Stimulated activated CD4-positive, alpha-beta T cell treated with anti-CD3 and anti-CD28 coated beads, Interleukin-15, amount 100 ng/mL, for 1 hour (primary cell): ENCODE results near the gene SMAD3.

Source experiments
- DNase-seq, 2 donors: peaks; one replicate each; pipeline ENCODE4 v3.0.0-alpha.2; 2020; ENCODE audit warnings: low read depth in 1 of 2, low spot score in 1 of 2

Gene SMAD3

DNA sequence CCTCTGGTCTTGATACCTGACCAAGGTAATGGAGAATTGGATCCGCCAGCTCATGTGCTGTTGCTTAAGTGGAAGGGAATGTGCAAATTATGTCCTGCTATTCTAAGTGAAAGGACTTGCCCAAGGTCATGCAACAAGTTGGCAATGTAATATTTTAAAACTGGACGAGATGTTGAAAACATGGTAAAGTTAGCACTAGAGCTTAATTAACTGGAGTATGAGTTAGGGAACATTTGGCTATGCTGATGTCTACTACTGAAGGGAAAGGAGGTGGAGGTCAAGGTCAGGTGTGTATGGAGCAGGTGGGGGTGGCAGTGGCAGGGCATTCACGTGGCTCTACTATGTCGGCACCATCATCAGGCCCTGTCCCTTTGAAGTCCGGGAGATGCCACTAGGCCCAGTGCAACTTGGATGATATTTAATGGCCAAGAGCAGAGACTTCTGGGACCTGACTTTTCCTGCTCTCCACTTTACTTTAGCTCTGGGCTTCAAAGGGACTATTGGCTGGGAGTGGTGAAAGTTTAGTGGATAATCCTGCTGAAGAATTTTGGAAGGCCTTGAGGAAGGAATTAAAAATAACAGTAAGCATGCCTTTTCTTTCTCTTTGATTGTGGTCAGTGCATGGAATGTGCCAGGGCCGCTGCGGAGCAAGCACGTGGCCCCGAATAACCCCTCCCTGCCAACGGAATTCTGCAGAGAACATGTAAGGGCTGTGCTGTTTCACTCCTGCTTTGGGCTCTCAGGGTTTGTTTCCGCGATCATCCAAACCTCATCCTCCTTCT, 14.9 kb downstream of the SMAD3 start:
- DNase-seq, result no peak

DNA sequence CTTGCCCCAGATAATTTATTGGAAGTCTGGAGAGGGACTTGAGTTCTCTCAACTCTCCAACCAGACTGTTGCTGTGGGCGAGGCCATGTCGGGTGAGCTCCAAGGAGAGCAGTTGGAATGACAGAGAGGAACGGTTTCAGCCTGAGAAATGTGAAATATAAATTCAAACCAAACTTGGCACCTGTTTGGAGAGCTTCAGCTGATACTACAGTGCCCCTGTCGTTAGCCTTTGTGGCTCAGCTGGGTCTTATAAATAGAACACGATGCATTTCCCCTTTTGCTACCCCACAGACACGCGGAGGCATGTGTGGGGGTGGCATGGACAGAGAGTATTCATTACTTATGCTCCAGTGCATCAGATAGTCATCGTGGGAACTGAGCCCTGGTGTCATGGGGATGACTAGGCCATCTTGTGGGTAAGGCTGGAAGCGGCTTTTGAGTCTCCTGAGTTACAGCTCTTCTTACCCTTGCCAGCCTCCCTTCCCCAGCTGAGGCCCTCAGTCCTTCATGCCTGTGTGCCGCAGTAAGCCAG, 15.6 kb downstream of the SMAD3 start:
- no peak for DNase-seq

DNA sequence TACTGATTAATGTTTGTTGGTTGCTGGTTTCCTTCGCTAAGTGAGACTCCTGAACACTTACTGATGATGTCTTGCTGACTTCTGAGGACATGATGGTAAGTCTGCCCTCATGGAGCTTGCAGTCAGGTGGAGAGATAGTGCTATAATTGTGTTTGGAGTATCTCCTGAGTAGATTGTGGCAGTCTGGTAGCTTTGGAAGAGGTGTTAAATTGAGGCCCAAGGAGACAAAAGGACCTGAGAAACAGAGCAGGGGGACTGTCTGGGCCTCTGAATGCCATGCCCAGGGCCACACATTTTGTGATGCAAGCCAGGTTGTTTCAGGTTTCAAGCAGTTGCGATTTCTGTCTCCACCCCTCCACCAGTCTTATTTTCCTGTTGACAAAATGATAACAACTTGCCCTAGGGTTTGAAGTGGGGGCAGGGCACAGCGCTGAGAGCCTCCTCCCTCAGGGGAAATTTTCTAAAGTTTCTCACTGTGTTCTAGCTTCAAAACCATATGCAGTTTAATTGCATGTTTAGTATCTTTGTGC, 16.7 kb downstream of the SMAD3 start:
- peak in 1 of 2 donors; percentile 47 for DNase-seq

DNA sequence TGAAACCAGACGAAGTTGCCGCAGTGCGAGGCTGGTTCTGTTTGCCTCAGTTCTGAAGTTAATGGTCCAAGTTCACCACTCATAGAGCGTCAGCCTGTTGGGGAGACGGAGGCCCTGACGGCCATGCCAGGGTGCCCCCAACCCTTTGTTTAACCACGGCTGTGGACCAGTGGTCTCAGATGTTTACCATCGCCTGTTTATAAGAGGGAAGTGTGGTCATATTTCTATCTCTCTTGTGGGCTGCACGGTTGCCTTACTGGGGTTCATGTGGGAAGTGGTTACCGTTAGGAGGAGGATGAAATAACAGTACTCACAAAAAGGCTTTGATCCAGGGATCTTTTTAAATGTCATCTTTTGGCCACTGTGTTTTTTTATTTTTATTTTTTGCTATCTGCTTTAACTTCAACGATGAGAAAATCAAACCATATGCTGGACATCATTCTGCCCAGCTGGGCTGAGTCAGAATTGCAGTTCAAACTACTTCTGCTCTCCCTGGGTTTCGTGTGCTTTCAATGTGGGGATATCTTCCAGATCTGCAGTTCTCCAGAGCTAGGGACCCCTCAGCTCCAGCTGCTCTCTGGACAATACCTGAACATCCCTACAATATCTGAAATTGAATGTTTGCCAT, 17.8 kb downstream of the SMAD3 start:
- no peak for DNase-seq

DNA sequence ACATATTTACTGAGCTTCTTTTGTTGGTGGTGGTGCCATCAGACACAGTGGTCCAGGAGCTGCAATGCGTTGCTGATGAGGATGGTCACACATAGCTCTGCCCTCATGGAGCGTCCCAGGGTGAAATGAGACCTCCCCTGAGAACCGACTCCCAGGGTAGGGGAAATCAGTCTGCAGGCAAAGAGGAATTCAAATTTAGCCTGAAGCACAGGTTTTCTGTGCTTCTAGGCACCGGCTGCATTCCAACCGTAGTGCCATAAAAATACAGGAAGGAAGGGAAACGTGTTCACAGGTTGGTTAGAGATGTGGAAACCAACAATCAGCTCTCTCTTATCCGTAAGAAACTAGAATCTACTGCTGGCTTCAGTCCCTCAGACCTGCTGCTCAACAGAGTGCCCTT, 19.2 kb downstream of the SMAD3 start:
- DNase-seq, result no peak

DNA sequence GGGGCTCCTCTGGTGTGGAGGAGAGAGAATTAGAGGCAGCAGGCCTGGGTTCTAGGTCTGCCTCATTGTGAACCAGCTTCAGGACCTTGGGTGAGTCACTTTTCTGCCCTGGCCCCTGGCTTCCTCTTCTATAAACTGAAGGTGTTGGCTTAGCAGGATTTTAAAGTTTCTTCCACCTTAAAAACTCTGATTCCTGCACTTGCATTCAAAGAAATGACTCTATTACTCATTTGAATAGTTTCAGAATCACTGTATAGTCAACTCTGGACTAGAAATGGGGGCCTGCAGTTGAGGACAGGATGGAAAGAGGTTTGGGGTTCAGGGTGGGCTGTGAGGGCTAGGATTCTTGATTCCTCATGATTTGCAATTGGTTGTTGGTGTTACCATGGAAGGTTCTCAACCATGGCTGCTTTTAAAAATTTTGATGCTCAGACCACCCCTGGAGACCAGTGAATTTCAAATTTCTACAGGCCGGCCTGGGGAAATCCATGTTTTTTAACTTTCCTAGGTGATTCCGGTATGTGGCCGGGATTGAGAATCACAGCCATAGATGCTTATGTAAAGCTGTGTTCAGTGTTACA, 19.9 kb downstream of the SMAD3 start:
- no peak for DNase-seq

DNA sequence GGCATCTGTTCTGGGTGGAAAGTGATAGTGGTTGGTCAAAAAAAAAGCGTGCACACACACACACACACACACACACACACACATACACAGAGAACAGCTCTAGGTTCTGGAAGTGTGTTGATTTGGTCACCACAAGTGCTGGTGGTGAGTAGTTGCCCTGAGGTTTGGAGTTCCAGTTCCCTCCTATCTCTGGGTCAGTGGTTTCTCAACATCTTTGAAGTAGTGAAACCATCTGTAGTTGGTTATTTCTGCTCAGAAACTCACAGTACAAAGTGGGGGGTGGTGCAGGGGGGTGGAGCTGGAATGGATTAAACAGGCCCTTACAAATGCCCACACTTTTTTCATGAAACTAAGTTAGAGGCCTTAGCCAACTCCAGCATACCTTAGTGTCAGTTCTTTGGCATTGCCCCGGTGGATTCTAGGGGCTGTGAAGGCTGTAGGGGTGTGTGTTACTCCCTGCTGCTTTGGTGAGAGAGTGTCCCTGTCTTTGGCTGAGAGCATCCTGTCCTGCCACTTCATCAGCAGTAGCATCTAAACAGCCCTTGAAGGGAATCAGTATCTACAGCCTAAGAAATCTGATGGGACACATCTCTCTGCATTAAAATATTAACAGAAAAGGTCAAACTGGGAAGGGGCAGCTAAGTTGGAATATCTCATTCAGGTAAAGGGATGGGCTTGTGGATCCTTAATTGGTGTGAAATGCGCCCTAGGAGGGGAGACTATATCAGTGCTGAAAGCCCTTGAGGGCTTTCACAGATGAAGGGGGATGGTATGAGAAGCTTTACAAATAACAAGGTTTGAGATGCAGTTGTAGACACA, 20.6 kb downstream of the SMAD3 start:
- DNase-seq, result no peak

DNA sequence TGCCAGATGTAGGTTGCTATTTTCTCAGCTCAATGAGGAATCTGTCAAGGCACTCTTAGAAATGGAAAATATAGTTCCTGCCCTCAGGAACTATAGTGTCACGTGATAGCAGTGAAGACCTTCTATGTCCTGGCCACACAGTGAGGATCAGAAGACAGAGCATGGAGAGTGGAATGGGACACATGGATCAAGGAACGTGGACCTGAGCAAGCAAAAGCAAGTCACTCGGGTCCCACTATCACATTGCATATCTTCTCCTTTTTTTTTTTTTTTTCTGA, 21.2 kb downstream of the SMAD3 start:
- DNase-seq, result no peak

DNA sequence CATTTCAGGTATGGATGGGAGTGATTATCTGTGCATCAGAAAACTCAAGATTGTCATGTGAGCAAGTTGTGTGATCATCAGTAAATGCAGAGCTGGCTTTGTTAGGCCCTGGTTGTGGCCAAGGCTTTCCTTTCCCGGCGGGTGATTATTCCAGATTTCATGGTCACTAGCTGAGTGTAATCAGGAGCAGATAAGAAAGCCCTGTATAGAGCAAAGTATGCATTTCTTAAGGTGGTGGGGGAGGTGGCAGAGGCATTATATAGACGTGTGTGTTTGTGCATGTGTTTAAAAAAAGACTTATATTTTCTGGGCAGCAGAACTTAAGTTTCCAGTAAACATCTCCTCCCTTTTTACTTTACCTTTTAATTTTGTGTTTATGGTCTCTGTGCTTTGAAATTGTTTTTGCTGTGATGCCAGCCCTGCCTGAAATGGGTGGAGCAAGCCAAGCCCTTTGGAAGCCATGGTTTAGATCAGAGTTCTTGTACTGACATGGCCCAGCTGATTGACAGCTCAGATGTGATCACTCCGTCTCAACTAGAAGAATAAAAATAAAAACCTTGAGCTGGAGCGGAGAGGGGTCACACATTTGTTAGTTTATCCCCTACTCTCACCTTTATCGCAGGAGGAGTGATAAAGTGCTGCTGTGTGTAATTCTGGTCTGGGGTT, 22.2 kb downstream of the SMAD3 start:
- DNase-seq, result no peak

DNA sequence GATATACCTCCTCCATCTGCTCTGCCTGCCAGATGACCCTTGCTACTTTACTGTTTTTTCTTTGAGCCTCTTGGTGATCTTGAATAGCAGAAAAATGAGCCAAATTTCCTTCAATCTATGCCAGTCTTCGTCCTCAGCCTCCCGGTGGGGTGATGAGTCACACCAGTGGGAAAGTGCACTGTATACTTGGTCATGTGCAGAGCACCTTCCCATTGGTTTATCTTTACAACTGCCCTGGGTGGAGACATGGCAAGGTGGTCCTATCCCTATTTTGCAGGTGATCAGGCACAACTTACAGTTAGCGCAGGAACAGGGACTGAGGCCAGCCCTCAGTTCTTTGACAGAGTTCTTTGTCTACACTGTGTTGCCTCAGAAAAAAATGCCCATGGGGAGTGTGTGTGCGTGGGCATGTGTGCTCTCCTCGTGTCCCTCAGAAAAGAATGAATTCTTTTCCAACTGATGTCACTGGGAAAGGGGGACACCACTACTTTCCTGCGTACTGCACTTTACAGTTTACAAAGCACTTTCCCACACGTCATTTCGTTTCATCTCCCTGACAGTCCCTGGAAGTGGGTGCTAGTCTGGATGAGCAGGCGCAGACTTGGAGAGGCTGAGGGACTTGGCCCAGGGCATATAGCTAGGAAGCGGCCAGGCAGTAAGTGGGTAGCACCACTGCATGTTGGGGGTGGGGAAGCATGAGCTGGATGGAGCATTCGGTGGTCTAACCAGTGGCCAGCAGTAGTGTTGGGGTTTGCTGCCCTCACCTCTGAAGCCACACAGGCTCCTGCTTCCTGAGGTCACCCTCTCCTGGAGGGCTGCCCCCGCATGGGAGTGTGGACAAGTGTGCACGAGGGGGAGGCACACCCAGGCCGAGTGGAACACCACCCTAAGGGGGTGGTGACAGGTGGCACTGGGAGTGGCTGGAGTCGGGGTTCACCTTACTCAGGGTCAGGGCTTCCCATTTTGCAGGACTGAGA, 24.1 kb downstream of the SMAD3 start:
- no peak for DNase-seq

DNA sequence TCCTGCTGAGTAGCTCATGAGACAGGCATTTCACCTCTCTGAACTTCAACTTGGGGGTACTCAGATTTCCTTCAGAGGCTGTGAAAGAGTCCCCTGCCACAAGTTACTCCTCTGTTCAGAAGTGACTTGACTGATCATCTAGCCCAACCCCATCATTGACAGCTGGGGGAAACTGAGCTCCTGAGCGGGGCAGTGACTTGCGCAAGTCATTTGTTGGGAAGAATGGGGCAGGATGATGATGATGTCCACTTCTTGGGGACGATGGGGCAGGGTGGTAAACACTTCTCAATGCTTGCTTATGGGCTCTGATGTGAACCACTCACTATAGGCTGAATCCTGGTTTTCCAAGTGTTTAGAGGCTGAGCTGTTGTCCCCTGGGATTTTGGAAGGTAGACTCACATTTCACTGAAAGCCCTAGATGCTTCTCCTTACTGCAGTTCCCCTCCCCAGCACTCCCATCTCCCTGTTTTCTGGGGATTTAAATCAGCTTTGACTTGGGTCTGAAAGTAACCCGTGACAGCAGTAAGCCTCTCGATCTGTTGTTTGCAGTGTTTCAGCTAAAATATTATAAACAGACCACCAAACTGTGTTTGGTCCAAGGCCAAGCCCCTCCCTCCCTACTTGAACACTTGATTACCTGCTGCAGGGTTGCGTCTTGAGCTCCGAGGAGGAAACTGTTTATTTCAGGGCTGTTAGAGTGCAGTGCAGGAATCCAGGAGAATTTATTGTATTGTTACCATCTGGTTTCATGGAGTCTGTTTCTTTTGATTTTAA, 25.1 kb downstream of the SMAD3 start:
- DNase-seq, result no peak

DNA sequence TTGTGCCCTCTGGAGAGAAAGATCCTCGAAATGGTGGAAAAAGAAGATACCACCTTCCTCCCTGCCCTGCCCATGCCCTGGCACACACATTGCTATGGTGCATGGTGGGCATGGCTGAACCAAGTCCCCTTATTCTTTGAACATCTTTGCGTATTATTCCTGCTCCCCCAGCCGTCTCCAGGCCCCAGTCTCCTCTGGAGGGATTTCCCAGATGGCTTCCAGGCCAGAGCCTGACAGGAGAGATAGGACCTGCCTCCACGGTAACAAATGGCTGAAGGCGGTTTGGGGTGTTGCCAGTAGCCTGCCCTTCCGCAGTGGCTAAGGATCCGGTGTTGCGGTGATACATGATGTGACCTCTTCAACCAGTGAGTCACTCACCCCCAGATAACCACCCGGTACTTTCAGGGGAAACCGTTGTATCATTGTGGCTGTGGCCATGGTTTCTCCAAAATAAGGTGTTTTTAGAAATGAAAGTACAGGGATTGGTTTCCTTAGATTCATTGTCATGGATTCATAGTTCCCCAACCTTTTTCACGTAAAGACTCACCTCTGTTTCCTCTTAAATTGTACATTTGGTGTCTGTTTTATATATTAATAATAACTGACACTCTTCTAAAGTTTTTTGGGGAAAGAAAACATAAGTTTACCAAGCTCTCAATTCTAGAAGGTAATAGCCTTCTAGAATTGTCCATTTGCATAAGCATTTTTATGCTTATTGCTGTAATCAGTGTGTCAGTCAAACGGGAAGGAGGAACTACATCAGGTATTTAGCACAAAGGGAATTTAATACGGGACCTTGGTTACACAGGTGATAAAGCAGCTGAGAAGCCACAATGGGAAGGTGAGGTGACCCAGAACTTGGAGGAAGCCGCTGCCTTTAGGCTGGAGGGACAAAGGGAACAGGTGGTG, 25.9 kb downstream of the SMAD3 start:
- peak in 1 of 2 donors; percentile 36 for DNase-seq

DNA sequence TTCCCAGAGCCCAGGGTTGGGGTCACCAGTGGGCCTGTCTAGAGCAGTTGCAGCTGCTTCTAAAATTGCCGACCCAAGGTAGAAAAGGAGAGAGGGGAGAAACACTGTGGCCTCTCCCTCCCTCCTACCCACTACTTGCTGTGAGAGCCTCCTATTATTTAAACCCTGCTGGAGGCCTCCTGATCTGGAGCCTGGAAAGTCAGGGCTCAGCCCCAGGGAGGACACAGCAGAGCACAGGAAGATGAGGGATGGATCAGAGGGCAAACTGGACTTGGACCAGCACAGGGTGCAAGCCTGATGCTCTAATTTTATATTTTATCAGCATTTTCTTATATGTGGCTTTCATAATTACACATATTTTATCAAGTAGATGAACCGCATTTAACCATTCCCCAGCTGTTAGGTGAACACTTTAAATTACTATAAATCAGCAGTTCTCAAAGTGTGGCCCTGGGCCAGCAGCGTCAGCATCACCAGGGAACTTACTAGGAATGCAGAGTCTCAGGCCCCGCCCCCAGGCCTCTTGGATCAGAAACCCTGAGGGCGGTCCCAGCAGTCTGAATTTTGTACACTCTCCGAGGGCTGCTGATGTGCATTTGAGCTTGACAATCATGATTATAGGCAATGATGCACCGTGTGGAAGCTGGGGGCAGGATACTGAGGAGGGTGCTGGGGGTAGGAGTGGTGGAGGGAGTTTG, 26.7 kb downstream of the SMAD3 start:
- no peak for DNase-seq

DNA sequence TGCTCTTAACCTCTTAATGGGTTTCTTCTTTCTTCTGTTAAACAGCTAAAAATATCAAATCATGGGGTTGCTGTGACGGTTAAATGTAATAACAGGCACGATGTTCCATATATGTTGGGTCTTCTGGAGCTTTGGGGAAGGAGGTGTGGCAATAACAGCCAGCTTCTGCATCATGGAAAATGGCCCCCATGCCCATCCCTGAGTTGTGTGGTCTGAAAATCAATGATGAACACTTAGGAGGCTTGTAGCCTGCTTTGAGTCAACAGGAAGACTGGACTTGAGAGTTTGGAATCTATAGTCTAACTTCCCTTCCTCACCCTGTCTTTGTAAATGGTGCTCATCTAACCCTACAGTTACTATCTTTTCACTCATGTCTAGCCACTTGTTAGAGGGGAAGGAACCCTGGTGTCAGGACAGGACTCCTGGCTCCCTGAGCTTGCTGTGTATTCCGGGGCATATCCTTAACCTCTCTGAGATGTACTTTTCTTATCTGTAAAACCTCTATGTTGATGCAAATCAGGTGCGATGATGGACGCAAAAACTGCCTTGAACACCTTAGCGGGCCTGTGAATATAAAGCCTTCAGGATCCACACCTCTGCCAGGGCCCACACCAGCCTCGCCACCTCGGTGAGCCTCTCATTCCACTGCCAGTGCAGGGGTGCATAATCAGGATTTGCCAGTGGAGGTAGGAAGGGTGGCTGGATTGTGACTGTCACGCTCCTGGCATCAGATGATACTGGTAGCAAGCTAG, 27.5 kb downstream of the SMAD3 start:
- DNase-seq, result no peak

DNA sequence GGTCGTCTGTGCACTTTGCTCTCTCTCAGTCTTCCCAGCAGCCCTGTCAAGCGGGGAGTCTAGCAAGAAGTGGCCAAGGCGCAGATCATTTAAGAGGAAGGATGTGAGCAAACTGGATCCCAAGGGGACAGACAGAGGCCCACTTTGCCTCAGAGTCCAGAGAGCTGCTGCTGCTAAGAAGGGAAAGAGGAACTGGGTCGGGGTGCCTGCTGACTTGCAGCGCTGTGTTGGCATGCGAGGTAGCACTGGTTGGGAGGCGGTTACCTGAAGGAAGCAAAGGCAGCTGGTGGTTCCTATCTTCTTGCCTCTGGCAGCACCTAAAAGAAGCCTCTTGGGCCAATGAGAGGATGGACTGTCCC, 28.1 kb downstream of the SMAD3 start:
- no peak for DNase-seq

DNA sequence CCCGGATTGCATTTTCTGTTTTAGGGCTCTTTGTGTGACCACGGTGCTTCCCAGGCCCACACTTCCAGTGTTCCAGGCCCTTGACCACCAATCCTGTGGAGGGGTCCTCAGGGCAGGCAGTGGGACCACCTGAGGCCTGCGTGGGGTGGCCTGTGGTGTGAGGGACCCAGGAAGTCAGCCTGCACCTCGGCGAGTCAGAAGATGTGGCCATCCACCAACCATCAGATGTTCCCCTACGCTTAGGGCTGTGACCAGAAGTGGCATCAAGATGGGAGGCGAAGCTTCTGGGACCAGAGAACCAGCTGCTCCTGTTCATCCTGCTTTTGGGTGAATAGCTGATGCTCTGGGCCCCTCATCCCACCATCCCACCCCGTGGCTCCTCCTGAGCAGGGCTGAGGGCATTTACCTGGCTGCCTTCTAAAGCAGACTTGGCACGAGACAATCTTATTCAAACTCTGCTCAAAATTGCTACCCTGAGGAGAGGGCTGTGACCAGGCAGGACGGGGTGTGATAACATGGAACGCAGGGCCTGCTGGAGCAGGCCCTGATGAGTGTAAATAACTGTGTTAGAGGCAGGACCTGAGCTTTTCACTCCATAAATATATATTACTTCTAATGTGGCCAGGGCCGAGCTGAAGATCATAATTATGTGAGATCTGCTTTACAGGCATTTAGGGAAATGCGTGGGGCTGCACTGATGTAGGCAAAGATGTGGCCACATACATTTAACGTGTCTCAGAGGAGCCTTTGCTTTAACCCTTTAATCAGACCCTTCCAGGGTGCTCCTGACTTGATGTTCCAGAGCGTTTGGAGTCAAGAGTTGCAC, 28.8 kb downstream of the SMAD3 start:
- DNase-seq, result no peak
